Activated CD8-positive, alpha-beta T cell treated with anti-CD3 and anti-CD28 coated beads for 36 hours (primary cell): Measurements from ENCODE around the gene INPP4B. TPM values are rescaled to one million over a fixed set of nuclear protein-coding genes. Genes with fewer than 3 reads are reported as not detected.

Source experiments
- ATAC-seq: fragments of 200-7000 bp; cut with Tn5 transposase; one replicate; pipeline ENCODE4 v1.10.0; 2021; ENCODE audit warnings: mild to moderate bottlenecking, moderate library complexity
- CTCF ChIA-PET: fragments of 350-600 bp; sonication (Branson Sonifier 250); formaldehyde crosslinking; loops from one replicate; lab custom pipeline; 2021; ENCODE audit warnings: antibody characterized with exemption; lab: Charles Lee
- POLR2A ChIA-PET: fragments of 350-600 bp; sonication (Branson Sonifier 250); formaldehyde crosslinking; loops from one replicate; lab custom pipeline; 2021; ENCODE audit warnings: antibody characterized with exemption; lab: Charles Lee
- DNase-seq: peaks from one replicate; pipeline ENCODE4 v3.0.0-alpha.2; 2020
- H3K27ac Mint-ChIP-seq: one replicate; pipeline ENCODE4 v1.8.0; 2021; ENCODE audit warnings: mild to moderate bottlenecking, mixed read lengths
- H3K27me3 Mint-ChIP-seq: one replicate; pipeline ENCODE4 v1.8.0; 2021; ENCODE audit warnings: mixed read lengths
- H3K36me3 Mint-ChIP-seq: one replicate; pipeline ENCODE4 v1.8.0; 2021; ENCODE audit warnings: low read depth, mixed read lengths
- H3K4me1 Mint-ChIP-seq: one replicate; pipeline ENCODE4 v1.8.0; 2021; ENCODE audit warnings: low read depth, mixed read lengths
- H3K4me3 Mint-ChIP-seq: one replicate; pipeline ENCODE4 v1.8.0; 2021; ENCODE audit warnings: mild to moderate bottlenecking, moderate library complexity, mixed read lengths
- H3K9me3 Mint-ChIP-seq: one replicate; pipeline ENCODE4 v1.8.0; 2021; ENCODE audit warnings: mixed read lengths
- intact Hi-C: fragments of 100-400 bp; cut with micrococcal nuclease; formaldehyde crosslinking; loops from one replicate; pipeline ENCODE4 v1.10.0; 2022
- total RNA-seq, 2 experiments: library from RNA; stranded (reverse); gene quantifications; one replicate each; pipeline ENCODE4 v1.2.3, GENCODE V29; 2021
- TF ChIP-seq, protein P1 (sequence below): fragments of 200-600 bp; IDR thresholded peaks from one replicate; pipeline ENCODE4 v1.8.0; 2022; ENCODE audit warnings: antibody characterized with exemption, mild to moderate bottlenecking

INPP4B gene
- total RNA-seq, 2 experiments from 2014 or later: 46.1 to 46.9 TPM

DNA sequence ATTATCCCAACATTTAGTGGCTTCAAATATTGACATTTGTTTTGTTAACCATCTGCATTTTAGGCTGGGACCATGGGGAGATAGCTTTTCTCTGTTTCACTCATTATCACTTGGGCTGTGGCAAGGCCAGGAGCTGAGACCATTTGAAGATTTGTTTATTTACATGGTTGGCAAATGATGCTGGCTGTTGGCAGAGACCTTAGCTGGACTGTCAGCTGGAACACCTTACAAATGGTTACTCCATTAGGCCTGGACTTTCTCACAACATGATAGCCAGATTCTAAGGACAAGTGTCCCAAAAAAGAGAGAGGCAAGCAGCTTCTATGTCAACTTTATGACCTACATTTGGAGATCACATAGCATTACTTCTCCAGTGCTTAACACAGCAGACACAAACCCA, 130.4 kb downstream of the INPP4B start:
- intact Hi-C loops: loop anchor here (10.0 kb wide), 2 partner anchors 161 to 361 kb away; no protein-coding TSS in a partner anchor
- Mint-ChIP-seq H3K9me3 (peaks cover 10% of the 10 kb centered on the region), H3K4me1 (peaks cover 32% of the 10 kb centered on the region), H3K4me3 (no peak overlapping the region), H3K27ac (no peak overlapping the region), H3K27me3 (no peaks in the 10 kb centered on the region), H3K36me3 (peaks cover 11% of the 10 kb centered on the region)
- POLR2A ChIA-PET: no interaction called here
- ATAC-seq (no peak), DNase-seq (no peak)
- CTCF ChIA-PET: interaction anchor here (0.8 to 1.1 kb wide), 2 partner anchors 15 to 60 kb away, joined by 3 read pairs; no protein-coding TSS in a partner anchor
- TF ChIP-seq, protein P1, sequence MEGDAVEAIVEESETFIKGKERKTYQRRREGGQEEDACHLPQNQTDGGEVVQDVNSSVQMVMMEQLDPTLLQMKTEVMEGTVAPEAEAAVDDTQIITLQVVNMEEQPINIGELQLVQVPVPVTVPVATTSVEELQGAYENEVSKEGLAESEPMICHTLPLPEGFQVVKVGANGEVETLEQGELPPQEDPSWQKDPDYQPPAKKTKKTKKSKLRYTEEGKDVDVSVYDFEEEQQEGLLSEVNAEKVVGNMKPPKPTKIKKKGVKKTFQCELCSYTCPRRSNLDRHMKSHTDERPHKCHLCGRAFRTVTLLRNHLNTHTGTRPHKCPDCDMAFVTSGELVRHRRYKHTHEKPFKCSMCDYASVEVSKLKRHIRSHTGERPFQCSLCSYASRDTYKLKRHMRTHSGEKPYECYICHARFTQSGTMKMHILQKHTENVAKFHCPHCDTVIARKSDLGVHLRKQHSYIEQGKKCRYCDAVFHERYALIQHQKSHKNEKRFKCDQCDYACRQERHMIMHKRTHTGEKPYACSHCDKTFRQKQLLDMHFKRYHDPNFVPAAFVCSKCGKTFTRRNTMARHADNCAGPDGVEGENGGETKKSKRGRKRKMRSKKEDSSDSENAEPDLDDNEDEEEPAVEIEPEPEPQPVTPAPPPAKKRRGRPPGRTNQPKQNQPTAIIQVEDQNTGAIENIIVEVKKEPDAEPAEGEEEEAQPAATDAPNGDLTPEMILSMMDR: no peak

- Mint-ChIP-seq H3K9me3 (peaks cover 17% of the 10 kb centered on the region), H3K4me3 (no peak overlapping the region), H3K36me3 (peaks cover 17% of the 10 kb centered on the region), H3K27ac (peak overlapping the region; percentile 81), H3K27me3 (no peaks in the 10 kb centered on the region), H3K4me1 (peaks cover 32% of the 10 kb centered on the region)
- TF ChIP-seq, protein P1: no peak
- peak; percentile 65 for ATAC-seq
- DNase-seq: no peak
- POLR2A ChIA-PET: interaction anchor here (0.9 kb wide), 1 partner anchor 10 kb away, joined by 4 read pairs; no protein-coding TSS in a partner anchor
- CTCF ChIA-PET: interaction anchor here (0.9 to 1.6 kb wide), 4 partner anchors 134 to 430 kb away, joined by 3 read pairs; no protein-coding TSS in a partner anchor
- intact Hi-C loops: loop anchor here (10.0 kb wide), 2 partner anchors 159 to 359 kb away; no protein-coding TSS in a partner anchor
Observed at GRCh38 chr4:142713282-142714030, 132.6 kb downstream of the INPP4B start.

DNA sequence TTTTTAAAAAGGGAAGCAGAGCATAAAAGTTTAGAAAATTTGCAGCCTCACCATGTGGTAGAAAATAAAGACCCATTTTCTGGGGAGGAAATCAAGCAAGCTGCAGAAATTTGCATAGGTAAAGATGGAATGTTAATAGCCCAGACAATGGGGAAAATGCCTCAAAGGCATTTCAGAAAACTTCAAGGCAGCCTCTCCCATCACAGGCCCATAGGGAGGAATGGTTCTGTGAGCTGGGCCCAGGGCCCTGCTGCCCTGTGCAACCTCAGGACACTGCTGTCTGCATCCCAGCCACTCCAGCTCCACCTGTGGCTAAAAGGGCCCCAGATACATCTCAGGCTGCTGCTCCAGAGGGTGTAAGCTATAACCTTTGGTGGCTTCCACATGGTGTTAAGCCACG, 137.9 kb downstream of the INPP4B start:
- H3K27me3 Mint-ChIP-seq: no peaks in the 10 kb centered on the region
- peaks cover 15% of the 10 kb centered on the region for H3K9me3 Mint-ChIP-seq
- H3K27ac Mint-ChIP-seq: peak overlapping the region; percentile 26
- TF ChIP-seq, protein P1: no peak
- ATAC-seq (no peak), DNase-seq (no peak)
- peaks cover 18% of the 10 kb centered on the region for H3K36me3 Mint-ChIP-seq
- intact Hi-C loops: no loop called here
- POLR2A ChIA-PET: no interaction called here
- peaks cover 19% of the 10 kb centered on the region for H3K4me1 Mint-ChIP-seq
- no peak overlapping the region for H3K4me3 Mint-ChIP-seq
- CTCF ChIA-PET: no interaction called here

GRCh38 chr4:142707401-142707800, 138.7 kb downstream of the INPP4B start:
- ChIA-PET CTCF (no interaction called here), POLR2A (no interaction called here)
- intact Hi-C loops: no loop called here
- ATAC-seq (no peak), DNase-seq (no peak)
- TF ChIP-seq, protein P1: no peak
- Mint-ChIP-seq H3K9me3 (peaks cover 13% of the 10 kb centered on the region), H3K27me3 (no peaks in the 10 kb centered on the region), H3K4me3 (no peak overlapping the region), H3K27ac (no peak overlapping the region), H3K36me3 (peaks cover 17% of the 10 kb centered on the region), H3K4me1 (peaks cover 16% of the 10 kb centered on the region)

DNA sequence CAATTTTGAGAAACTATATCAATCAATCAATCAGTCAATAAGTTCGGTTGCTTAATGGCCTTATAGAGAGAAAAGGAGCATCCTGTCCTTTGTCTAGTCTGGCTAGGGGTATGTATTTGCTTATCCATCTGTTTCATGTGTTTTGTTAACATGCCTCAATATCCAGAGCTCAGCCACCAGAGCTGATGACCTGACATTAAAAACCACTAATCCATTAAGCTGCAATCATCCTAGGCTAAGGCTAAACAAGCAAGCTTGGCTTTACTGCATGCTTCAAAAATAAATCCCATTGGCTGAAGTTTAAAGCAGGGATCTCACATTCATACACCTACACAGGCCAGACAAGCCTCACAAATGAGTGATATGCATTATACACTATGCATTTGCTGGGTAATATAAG, 139.7 kb downstream of the INPP4B start:
- Mint-ChIP-seq H3K4me1 (peaks cover 14% of the 10 kb centered on the region), H3K4me3 (no peak overlapping the region), H3K27ac (no peak overlapping the region), H3K9me3 (peaks cover 11% of the 10 kb centered on the region), H3K27me3 (no peaks in the 10 kb centered on the region), H3K36me3 (peaks cover 17% of the 10 kb centered on the region)
- POLR2A ChIA-PET: no interaction called here
- CTCF ChIA-PET: no interaction called here
- DNase-seq (no peak), ATAC-seq (no peak)
- intact Hi-C loops: no loop called here
- TF ChIP-seq, protein P1: no peak
